WTC11 (cell line): ENCODE data around the gene RTP3.

ENCODE experiments used
- CTCF ChIP-seq: fragments of 200-600 bp; IDR thresholded peaks from 2 replicates; pipeline ENCODE4 v1.8.0; 2022; ENCODE audit warnings: antibody characterized with exemption
- TCF7 ChIP-seq: sonication (generic); formaldehyde crosslinking; IDR thresholded peaks from 2 replicates; pipeline ENCODE4 v1.8.0; 2022; ENCODE audit warnings: mild to moderate bottlenecking, low read depth, missing genetic modification reagents, moderate library complexity
- ZBTB21 ChIP-seq: sonication (generic); formaldehyde crosslinking; IDR thresholded peaks from 2 replicates; pipeline ENCODE4 v1.8.1; 2023; ENCODE audit warnings: mild to moderate bottlenecking, missing genetic modification reagents, borderline replicate concordance

- TF ChIP-seq CTCF, result no peak
- TF ChIP-seq ZBTB21 (CRISPR knock-in tag), result no peak
- TF ChIP-seq TCF7 (CRISPR knock-in tag), result no peak
Measured at GRCh38 chr3:46482632-46483350, 15.0 kb upstream of the RTP3 start.
